ENCODE measurements around the gene PAK6.

GRCh38 chr15:40270246-40270995, 31.6 kb downstream of the PAK6 start:
- TF ChIP-seq CTCF (IDR thresholded peaks at IDR 0.05; ENCODE audit: low read length) (no peak), EZH2 (optimal IDR thresholded peaks at IDR 0.05; ENCODE audit: low read depth, low read length) (no peak), EZH2phosphoT487 (IDR thresholded peaks at IDR 0.05; ENCODE audit: low read length) (no peak)
